Stimulated activated CD8-positive, alpha-beta memory T cell treated with anti-CD3 and anti-CD28 coated beads, Interleukin-7, amount 100 ng/mL, for 48 hours (primary cell): Measurements from ENCODE around the gene SH2D1B.

Source experiments
- DNase-seq, 2 donors: peaks; one replicate each; pipeline ENCODE4 v3.0.0-alpha.2; 2020; ENCODE audit warnings: low read depth in 1 of 2; ENCODE audit errors: extremely low read depth in 1 of 2

Gene SH2D1B

GRCh38 chr1:162383516-162383915, 28.4 kb downstream of the SH2D1B start:
- DNase-seq: no peak

DNA sequence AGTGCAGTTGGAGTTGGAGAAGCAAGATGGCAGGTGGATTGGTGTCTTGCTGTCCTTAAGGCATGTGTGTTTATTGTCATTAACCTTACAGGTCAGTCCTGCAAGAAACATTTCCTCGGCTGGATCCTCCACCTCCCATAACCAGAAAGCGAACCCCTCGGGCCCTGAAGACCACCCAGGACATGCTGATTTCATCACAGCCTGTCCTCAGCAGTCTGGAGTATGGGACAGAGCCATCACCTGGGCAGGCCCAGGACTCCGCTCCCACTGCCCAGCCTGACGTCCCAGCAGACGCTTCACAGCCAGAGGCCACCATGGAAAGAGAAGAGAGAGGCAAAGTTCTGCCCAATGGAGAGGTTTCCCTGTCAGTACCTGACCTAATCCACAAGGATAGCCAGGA, 28.8 kb downstream of the SH2D1B start:
- DNase-seq: no peak

- DNase-seq: no peak
Measured at GRCh38 chr1:162381941-162382750, 29.8 kb downstream of the SH2D1B start.

DNA sequence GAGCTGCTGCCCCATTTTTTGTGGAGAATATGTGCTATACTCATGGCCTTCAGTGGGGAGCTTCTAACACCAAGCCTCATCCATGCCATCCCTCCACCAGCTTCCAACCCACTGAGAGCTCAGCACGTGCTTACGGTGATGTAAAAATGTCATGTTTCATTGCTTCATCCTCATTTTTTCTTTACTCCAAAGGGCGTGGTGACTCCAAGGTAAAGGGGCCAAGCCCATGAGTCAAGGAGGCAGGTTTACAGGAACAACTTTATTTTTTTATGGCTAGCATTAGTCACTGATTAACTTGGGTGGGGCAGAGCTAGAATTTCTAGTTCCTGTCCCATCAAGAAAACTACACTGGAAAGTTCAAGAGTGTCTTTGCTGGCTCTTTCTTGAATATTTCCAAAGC, 30.6 kb downstream of the SH2D1B start, which contains the start of gene C1orf226:
C1orf226 (plus strand) TSS at position 346 of the 400 bp plus-strand sequence. CDS start 174 bp downstream, outside the sequence.
- DNase-seq: no peak

GRCh38 chr1:162380061-162380846, 31.7 kb downstream of the SH2D1B start:
- no peak for DNase-seq

DNA sequence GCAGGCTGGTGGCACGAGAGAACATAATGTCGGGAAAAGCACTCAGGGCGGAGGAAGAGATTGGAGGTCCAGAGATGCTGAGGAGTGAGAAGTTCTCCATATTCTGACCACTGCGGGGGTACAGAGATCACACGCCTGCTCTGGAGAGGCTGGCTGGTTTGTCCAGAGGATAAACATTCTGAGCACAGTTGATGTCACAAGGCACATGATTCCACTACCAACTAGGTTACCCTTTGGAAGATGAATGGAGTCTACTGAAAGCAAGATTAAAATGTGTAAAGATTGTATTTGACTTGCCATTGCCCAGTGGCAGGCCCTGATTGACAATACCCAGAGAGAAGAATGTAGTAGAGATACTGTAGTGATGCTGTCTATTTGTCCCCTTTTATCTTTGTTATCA, 35.2 kb downstream of the SH2D1B start, which contains the start of gene SPATA46:
SPATA46 (minus strand) TSS at position 164 of the 400 bp plus-strand sequence; CDS start at position 100, 64 bp downstream.
- no peak for DNase-seq

DNA sequence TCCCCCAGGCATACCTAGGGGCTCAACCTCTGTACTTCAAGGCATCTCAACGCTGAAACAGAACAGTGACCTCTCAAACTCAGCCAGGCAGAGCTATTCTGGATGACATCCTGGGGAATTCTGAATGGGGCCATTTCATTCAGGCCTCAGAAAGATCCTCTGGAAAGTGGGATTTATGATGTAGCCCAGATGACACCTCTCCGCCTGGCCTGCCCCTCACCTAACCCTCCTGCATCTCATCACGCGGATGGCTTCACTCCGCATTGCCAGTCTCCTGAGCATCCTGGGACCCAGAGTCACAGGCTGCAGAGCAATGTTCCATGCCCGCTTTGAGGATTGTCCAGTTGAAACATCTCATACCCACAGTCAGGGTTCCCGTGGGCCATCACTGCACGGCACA, 36.5 kb downstream of the SH2D1B start:
- DNase-seq: no peak

- DNase-seq: no peak
Measured at GRCh38 chr1:162374406-162374805, 37.5 kb downstream of the SH2D1B start.

GRCh38 chr1:162373541-162374260, 38.2 kb downstream of the SH2D1B start:
- DNase-seq: no peak

- DNase-seq: no peak
Measured at GRCh38 chr1:162373072-162373427, 38.9 kb downstream of the SH2D1B start.

GRCh38 chr1:162372159-162373071, 39.5 kb downstream of the SH2D1B start:
- DNase-seq: no peak

- DNase-seq: no peak
Measured at GRCh38 chr1:162371611-162372010, 40.3 kb downstream of the SH2D1B start.

DNA sequence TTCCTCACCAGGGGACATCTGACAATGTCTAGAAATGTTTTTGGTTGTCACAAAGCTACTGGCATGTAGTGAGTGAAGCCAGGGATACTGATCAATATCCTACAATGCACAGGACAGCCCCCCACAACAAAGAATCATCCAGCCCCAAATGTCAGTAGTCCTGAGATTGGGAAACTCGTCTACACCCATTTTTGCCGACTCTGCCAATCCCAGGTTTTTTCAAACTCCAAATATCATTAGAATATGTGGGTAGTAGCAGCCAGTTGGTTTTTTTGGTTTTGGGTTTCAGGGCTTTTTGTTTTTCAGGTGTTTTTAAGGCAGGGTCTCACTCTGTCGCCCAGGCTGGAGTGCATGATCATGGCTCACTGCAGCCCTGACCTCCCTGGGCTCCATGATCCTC, 41.2 kb downstream of the SH2D1B start:
- no peak for DNase-seq

DNA sequence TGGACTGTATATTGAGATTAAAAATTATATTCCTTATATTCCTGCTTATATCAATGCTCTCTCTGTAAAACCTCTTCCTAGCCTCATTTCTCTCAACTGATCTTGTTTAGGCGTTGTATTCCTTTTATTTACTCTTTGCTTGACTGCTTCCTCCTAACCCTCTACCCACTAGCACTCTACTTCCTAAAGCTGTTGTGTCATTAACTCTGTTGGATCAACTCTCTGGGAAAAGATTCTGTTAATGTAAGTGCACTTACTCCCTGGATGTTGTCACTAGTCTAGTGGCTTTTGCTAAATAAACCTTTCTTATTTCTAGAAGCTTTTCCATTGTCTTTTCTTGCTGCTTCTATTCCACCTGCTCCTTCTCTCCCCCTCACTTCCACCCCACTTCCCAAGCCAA, 41.8 kb downstream of the SH2D1B start:
- DNase-seq: no peak

- no peak for DNase-seq
Measured at GRCh38 chr1:162369571-162369970, 42.4 kb downstream of the SH2D1B start.

GRCh38 chr1:162368451-162368850, 43.5 kb downstream of the SH2D1B start:
- no peak for DNase-seq

DNA sequence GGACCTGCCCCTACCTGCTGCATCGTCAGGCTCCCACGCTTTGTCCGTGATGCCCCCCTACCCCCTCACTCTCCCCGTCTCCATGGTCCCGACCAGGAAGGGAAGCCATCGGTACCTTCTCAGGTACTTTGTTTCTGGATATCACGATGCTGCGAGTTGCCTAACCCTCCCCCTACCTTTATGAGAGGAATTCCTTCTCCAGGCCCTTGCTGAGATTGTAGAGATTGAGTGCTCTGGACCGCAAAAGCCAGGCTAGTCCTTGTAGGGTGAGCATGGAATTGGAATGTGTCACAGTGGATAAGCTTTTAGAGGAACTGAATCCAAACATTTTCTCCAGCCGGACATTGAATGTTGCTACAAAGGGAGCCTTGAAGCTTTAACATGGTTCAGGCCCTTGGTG, 44.2 kb downstream of the SH2D1B start:
- no peak for DNase-seq

DNA sequence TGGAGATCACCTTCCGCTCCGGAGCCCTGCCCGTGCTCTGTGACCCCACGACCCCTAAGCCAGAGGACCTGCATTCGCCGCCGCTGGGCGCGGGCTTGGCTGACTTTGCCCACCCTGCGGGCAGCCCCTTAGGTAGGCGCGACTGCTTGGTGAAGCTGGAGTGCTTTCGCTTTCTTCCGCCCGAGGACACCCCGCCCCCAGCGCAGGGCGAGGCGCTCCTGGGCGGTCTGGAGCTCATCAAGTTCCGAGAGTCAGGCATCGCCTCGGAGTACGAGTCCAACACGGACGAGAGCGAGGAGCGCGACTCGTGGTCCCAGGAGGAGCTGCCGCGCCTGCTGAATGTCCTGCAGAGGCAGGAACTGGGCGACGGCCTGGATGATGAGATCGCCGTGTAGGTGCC, 44.9 kb downstream of the SH2D1B start:
- no peak for DNase-seq

DNA sequence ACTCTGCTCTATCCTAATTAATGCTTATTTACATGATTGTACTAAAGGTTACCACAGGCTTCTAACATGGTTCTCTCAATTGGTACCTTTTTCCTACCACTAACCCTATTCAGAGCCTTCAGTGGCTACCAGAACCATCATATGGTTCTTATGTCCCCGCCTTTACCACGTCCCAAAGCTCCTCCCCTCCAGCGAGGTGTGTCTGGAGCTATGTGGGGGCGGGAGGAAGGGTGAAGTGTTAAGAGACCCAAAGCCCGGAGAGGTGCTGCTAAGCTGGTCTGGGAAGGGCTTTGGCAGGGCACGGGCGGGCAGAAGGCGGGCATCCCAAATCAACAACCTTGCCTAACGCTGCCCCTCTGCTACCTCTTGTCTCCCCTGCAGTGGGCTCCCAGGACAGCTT, 45.3 kb downstream of the SH2D1B start:
- DNase-seq: no peak

- DNase-seq: no peak
Measured at GRCh38 chr1:162366149-162366548, 45.8 kb downstream of the SH2D1B start.
